Measurements from ENCODE around the gene GRIP1.

The GRIP1 gene

DNA sequence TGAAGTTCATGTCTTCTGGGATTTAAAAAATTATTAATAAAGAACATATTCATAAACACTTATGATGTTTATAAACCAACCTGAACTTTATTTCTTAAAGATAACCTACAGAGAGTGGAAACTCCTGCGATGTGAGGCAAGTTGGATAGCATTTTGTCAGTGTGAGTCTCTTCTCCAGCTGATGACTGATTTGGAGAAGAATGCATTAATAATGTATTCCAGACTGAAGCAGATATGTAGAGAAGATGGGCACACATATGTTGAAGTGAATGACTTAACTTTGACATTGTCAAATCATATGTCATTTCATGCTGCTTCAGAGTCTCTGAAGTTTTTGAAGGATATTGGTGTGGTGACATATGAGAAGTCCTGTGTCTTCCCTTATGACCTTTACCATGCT lies 369.3 kb downstream of the GRIP1 start:
- DNase-seq, result no peak

DNA sequence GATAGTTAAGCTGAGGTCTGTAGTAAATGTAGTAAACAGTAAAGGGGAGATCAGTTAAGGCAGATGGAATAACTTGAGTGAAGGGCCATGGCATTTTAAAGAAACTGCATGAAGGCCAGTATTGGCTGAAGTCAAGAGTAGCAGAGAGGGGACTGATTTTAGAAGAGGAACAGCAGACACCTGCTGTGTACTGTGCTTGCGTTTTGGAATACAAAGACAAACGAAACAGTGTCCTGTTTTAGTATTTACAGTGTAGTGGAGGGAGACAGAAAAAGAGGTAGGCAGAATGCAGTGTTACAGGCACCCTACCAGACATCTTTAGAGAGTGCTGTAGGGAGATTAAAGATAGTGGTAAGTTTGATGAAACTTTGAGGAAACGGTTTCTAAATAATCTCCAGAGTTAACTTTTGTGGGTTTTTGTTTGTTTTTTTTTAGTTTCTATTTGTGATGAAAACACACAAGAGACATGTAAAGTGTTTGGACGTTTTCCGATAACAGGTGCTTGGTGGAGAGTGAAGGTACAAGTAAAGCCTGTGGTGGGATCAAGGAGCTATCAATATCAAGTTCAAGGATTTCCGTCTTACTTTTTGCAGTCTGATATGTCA lies 374.5 kb downstream of the GRIP1 start:
- DNase-seq, result peak; percentile 16

DNA sequence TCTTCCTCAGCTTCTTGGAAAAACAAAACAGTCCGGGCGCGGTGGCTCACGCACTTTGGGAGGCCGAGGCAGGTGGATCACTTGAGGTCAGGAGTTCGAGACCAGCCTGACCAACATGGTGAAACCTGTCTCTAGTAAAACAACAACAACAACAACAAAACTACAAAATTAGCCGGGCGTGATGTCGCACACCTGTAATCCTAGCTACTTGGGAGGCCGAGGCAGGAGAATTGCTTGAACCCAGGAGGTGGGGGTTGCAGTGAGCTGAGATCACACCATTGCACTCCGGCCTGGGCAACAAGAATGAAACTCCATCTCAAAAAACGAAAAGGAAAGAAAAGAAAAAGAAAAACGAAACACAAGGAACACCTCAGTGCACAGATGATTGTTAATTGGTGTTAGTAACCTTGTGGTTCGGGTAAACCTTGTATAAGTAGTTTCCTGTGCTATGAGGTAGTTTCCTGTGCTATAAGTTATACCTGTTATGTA lies 375.5 kb downstream of the GRIP1 start:
- DNase-seq, result peak; percentile 68

DNA sequence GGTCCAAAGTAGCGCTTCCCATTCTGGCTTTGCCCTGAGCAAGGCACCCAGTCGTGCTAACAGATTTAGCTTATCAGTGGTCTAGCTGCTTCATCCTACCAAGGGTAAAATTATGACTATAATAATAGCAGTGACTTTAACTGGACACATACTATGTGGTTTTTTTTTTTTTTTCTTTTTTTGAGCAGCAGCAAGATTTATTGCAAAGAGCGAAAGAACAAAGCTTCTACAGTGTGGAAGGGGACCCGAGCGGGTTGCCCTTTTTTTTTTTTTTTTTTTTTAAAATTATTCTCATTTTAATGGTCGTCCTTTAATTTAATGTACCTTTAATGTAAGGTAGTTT lies 376.1 kb downstream of the GRIP1 start:
- DNase-seq, result no peak

DNA sequence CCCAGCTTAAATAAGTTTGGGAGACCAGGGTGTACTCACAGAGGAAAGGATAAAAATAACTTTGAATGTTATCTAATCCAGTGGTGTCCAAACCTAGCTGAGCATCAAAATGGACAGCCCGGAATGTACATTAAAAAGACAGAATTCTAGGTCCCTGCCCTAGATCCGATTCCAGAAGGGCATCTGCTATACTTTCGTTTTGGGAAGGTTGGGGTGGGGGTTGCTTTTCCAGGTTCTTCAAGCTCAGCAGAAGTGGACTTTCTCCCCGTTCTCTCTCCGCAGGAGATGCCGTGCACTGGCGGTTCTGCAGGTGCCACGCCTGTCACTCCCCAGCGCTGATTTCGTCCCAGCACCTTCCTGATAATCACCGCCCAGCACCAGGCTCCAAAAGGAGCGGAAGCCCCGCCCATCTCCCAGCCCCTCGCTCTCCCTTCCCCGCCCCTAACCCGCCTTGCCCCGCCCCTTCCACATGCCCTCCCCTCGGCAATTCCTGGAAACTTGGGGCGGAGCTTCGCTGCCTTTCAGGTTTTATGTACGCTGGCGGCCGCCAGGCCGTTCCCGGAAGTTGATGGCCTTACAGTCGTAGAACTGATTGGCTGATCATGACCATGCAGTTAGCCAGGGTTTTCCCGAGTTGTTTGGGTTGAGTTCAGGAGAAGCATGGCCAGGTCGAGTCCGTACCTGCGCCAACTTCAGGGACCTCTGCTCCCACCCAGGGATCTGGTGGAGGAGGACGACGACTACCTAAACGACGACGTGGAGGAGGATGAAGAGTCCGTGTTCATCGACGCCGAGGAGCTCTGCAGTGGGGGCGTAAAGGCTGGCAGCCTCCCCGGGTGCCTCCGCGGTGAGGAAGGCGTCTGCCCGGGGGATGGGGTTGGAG lies 376.7 kb downstream of the GRIP1 start, which contains the start of gene HELB:
Gene HELB (plus strand): TSS at position 550 of the 883 bp plus-strand sequence. CDS start 111 bp downstream, at position 661.
- peak; percentile 86 for DNase-seq

DNA sequence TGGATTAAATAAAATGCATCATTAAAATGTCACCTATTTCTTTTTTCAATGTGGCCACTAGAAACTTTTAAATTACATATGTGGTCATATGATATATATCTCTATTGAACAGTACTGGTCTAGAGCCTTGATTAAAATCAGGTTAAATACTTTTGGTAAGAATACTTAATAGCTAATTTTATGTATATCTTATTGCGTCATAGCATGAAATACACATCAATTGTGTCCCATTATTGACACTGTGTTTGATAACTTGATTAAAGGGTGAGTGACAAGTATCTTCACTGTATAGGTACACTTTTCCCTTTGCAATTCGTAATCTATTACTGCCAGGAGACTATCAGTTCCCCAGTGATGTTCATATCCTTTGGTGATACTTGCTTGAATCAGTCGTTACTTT lies 381.0 kb downstream of the GRIP1 start:
- no peak for DNase-seq
